ENCODE measurements around the gene NFAM1.

The NFAM1 gene

DNA sequence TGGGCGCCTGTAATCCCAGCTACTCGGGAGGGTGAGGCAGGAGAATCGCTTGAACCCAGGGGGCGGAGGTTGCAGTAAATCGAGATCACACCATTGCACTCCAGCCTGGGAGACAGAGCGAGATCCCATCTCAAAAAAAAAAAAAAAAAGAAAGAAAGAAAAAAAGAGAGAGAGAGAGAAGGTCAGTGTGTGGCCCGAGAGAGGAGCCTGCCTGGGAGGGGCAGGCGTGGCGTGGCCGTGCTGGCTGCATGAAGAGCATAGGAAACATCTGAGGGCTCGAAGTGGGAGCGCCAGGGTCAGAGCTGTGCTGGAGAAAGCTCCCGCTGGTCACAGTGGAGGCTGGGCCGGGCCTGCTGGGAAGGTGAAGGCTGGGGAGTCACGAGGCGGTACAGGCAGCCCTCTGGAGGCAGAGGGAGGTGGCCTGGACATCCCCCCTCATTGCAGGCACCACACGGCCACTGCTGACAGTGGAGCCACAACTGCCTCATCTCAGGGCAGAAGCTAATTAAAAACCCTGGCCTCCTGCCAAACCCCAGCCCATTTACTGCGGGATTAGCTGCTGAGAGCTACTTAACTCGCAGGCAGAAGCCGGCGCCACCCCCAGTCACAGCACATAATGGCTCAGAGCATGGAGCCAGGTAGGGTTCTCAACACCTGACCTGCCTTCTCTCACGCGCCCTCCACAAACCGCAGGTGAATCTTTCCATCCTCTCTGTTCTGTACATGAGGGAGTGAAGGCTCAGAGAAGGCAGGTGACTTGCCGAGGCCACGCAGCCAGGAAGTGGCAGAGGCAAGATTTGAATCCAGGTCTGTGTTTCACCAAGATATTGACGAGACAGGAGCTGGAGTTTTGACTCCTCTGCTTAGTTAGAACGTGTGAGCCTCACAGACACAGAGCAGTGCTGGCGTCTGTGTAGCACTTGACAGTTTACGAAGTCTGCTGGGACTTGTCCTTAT is 32.6 kb downstream of the NFAM1 start:
- Histone ChIP-seq H3K9me3 (ENCODE audit: control insufficient read depth, insufficient read depth, low read depth, low read length) (no peaks in the 10 kb centered on the region), H3K27ac (ENCODE audit: extremely low read depth, low read depth, low read length) (no peak overlapping the region), H3K4me1 (ENCODE audit: control insufficient read depth, insufficient read depth, low read length) (0 out of 2 replicates have a peak, but pooled peaks cover 3% of the 10 kb centered on the region), H3K4me3 (ENCODE audit: low read depth, low read length) (no peak overlapping the region), H3K36me3 (ENCODE audit: control insufficient read depth in 2 of 2, insufficient read depth in 1 of 2, low read length in 2 of 2) (no peaks in the 10 kb centered on the region)
- ChIA-PET POLR2A (interaction anchor here (0.8 to 1.5 kb wide), 2 partner anchors 30 to 60 kb away, joined by 3 to 10 read pairs; no protein-coding TSS in a partner anchor), CTCF (interaction anchor here (0.5 to 1.8 kb wide), 11 partner anchors 9 to 459 kb away, joined by 3 to 7 read pairs (median 3); no protein-coding TSS in a partner anchor)
- TF ChIP-seq, protein P1, sequence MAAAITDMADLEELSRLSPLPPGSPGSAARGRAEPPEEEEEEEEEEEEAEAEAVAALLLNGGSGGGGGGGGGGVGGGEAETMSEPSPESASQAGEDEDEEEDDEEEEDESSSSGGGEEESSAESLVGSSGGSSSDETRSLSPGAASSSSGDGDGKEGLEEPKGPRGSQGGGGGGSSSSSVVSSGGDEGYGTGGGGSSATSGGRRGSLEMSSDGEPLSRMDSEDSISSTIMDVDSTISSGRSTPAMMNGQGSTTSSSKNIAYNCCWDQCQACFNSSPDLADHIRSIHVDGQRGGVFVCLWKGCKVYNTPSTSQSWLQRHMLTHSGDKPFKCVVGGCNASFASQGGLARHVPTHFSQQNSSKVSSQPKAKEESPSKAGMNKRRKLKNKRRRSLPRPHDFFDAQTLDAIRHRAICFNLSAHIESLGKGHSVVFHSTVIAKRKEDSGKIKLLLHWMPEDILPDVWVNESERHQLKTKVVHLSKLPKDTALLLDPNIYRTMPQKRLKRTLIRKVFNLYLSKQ (tag by site-specific recombination; IDR thresholded peaks at IDR 0.05; ENCODE audit: borderline replicate concordance): no peak
- TF ChIP-seq ZNF140 (tag by site-specific recombination; IDR thresholded peaks at IDR 0.05) (no peak), ZNF785 (tag by site-specific recombination; IDR thresholded peaks at IDR 0.05) (no peak), ZNF610 (tag by site-specific recombination; IDR thresholded peaks at IDR 0.05; ENCODE audit: borderline replicate concordance) (no peak), SETDB1 (IDR thresholded peaks at IDR 0.05; ENCODE audit: insufficient read length, low read length) (no peak), ZNF585B (tag by site-specific recombination; IDR thresholded peaks at IDR 0.05) (no peak), GLI2 (tag by site-specific recombination; IDR thresholded peaks at IDR 0.05; ENCODE audit: borderline replicate concordance, low read depth) (no peak), ZBTB1 (tag by site-specific recombination; IDR thresholded peaks at IDR 0.05) (no peak), KLF16 (tag by site-specific recombination; IDR thresholded peaks at IDR 0.05) (peak; percentile 56; the same call in 1 of the 2 replicates), ZNF211 (tag by site-specific recombination; IDR thresholded peaks at IDR 0.05; ENCODE audit: low read depth) (no peak), WT1 (tag by site-specific recombination; IDR thresholded peaks at IDR 0.05) (peak; percentile 71), IKZF3 (tag by site-specific recombination; IDR thresholded peaks at IDR 0.05) (peak; percentile 57; the same call in 1 of the 2 replicates), ZNF768 (tag by site-specific recombination; IDR thresholded peaks at IDR 0.05) (0 out of 2 replicates have a peak, but pooled peaks have one; percentile 65), ZNF548 (tag by site-specific recombination; IDR thresholded peaks at IDR 0.05) (no peak), ZFP37 (tag by site-specific recombination; IDR thresholded peaks at IDR 0.05) (no peak), ZNF174 (tag by site-specific recombination; IDR thresholded peaks at IDR 0.05) (no peak), ZNF10 (tag by site-specific recombination; IDR thresholded peaks at IDR 0.05) (peak; percentile 87; the same call in 1 of the 2 replicates), ZNF48 (tag by site-specific recombination; IDR thresholded peaks at IDR 0.05) (no peak), ZNF701 (tag by site-specific recombination; IDR thresholded peaks at IDR 0.05) (no peak), ZNF776 (tag by site-specific recombination; IDR thresholded peaks at IDR 0.05; ENCODE audit: borderline replicate concordance) (no peak)
- TF ChIP-seq, protein P2, sequence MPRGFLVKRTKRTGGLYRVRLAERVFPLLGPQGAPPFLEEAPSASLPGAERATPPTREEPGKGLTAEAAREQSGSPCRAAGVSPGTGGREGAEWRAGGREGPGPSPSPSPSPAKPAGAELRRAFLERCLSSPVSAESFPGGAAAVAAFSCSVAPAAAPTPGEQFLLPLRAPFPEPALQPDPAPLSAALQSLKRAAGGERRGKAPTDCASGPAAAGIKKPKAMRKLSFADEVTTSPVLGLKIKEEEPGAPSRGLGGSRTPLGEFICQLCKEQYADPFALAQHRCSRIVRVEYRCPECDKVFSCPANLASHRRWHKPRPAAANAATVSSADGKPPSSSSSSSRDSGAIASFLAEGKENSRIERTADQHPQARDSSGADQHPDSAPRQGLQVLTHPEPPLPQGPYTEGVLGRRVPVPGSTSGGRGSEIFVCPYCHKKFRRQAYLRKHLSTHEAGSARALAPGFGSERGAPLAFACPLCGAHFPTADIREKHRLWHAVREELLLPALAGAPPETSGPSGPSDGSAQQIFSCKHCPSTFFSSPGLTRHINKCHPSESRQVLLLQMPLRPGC (tag by site-specific recombination; IDR thresholded peaks at IDR 0.05): no peak
- TF ChIP-seq, protein P3, sequence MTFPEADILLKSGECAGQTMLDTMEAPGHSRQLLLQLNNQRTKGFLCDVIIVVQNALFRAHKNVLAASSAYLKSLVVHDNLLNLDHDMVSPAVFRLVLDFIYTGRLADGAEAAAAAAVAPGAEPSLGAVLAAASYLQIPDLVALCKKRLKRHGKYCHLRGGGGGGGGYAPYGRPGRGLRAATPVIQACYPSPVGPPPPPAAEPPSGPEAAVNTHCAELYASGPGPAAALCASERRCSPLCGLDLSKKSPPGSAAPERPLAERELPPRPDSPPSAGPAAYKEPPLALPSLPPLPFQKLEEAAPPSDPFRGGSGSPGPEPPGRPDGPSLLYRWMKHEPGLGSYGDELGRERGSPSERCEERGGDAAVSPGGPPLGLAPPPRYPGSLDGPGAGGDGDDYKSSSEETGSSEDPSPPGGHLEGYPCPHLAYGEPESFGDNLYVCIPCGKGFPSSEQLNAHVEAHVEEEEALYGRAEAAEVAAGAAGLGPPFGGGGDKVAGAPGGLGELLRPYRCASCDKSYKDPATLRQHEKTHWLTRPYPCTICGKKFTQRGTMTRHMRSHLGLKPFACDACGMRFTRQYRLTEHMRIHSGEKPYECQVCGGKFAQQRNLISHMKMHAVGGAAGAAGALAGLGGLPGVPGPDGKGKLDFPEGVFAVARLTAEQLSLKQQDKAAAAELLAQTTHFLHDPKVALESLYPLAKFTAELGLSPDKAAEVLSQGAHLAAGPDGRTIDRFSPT (tag by site-specific recombination; IDR thresholded peaks at IDR 0.05): no peak
- TF ChIP-seq, protein P4, sequence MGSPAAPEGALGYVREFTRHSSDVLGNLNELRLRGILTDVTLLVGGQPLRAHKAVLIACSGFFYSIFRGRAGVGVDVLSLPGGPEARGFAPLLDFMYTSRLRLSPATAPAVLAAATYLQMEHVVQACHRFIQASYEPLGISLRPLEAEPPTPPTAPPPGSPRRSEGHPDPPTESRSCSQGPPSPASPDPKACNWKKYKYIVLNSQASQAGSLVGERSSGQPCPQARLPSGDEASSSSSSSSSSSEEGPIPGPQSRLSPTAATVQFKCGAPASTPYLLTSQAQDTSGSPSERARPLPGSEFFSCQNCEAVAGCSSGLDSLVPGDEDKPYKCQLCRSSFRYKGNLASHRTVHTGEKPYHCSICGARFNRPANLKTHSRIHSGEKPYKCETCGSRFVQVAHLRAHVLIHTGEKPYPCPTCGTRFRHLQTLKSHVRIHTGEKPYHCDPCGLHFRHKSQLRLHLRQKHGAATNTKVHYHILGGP (tag by site-specific recombination; IDR thresholded peaks at IDR 0.05): no peak
- TF ChIP-seq, protein P5, sequence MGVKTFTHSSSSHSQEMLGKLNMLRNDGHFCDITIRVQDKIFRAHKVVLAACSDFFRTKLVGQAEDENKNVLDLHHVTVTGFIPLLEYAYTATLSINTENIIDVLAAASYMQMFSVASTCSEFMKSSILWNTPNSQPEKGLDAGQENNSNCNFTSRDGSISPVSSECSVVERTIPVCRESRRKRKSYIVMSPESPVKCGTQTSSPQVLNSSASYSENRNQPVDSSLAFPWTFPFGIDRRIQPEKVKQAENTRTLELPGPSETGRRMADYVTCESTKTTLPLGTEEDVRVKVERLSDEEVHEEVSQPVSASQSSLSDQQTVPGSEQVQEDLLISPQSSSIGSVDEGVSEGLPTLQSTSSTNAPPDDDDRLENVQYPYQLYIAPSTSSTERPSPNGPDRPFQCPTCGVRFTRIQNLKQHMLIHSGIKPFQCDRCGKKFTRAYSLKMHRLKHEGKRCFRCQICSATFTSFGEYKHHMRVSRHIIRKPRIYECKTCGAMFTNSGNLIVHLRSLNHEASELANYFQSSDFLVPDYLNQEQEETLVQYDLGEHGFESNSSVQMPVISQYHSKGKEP (tag by site-specific recombination; IDR thresholded peaks at IDR 0.05): peak; percentile 73; the same call in 1 of the 2 replicates
- TF ChIP-seq, protein P6, sequence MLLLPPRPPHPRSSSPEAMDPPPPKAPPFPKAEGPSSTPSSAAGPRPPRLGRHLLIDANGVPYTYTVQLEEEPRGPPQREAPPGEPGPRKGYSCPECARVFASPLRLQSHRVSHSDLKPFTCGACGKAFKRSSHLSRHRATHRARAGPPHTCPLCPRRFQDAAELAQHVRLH (tag by site-specific recombination; IDR thresholded peaks at IDR 0.05): 0 out of 2 replicates have a peak, but pooled peaks have one; percentile 5
- TF ChIP-seq, protein P7, sequence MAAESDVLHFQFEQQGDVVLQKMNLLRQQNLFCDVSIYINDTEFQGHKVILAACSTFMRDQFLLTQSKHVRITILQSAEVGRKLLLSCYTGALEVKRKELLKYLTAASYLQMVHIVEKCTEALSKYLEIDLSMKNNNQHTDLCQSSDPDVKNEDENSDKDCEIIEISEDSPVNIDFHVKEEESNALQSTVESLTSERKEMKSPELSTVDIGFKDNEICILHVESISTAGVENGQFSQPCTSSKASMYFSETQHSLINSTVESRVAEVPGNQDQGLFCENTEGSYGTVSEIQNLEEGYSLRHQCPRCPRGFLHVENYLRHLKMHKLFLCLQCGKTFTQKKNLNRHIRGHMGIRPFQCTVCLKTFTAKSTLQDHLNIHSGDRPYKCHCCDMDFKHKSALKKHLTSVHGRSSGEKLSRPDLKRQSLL (tag by site-specific recombination; IDR thresholded peaks at IDR 0.05): 0 out of 2 replicates have a peak, but pooled peaks have one; percentile 30

Measured in HEK293 (cell line).